ENCODE results near the gene ISLR. TPM values are rescaled to one million over a fixed set of nuclear protein-coding genes. Genes with fewer than 3 reads are reported as not detected.

The ISLR gene
- total RNA-seq, 2 donors from 2014 or later, result 36.5 to 70.7 TPM

DNA sequence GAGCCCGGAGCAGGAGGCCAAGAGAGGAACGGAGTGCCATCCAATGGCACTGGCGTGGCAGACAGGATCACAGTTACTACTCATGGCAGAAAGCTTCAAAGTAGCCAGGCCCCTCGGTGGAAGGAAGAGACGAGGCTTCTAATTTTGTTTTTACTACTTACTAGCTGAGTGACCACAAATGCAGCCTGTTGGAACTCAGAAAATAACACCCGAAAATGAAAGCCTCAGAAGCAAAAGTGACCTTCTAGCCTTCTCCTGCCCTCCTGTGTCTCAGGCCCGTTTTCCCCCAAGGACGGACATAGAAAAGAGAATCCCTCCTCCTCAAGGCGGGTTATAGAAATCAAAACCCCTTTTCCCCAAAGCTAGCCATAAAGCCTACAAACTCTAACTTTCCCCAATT, 39.0 kb downstream of the ISLR start:
- no peaks in the 10 kb centered on the region for H3K4me1 ChIP-seq (replicated peaks)
- WGBS, result 92% methylated on average over 9 of the region's 9 CpGs
- no peaks in the 10 kb centered on the region for H3K36me3 ChIP-seq
- TF ChIP-seq POLR2A (IDR thresholded peaks at IDR 0.05), result no peak
- no peak for TF ChIP-seq CTCF (IDR thresholded peaks at IDR 0.05)
- no peak for TF ChIP-seq POLR2AphosphoS5 (IDR thresholded peaks at IDR 0.05)
- no peaks in the 10 kb centered on the region for H3K9me3 ChIP-seq
- no peak overlapping the region for H3K4me3 ChIP-seq
- DNase-seq (ENCODE audit: low spot score), result no peak
- intact Hi-C loops (cut with DNase I), result no loop called here
- no peak overlapping the region for H3K27ac ChIP-seq
- peaks cover 3% of the 10 kb centered on the region for H3K27me3 ChIP-seq (replicated peaks; ENCODE audit: insufficient read depth)

- intact Hi-C loops (cut with DNase I), result no loop called here
- Histone ChIP-seq H3K36me3 (no peaks in the 10 kb centered on the region), H3K4me3 (no peak overlapping the region), H3K27me3 (replicated peaks; ENCODE audit: insufficient read depth) (peaks cover 3% of the 10 kb centered on the region), H3K4me1 (replicated peaks) (no peaks in the 10 kb centered on the region), H3K27ac (no peak overlapping the region), H3K9me3 (no peaks in the 10 kb centered on the region)
- no peak for TF ChIP-seq CTCF (IDR thresholded peaks at IDR 0.05)
- TF ChIP-seq POLR2AphosphoS5 (IDR thresholded peaks at IDR 0.05), result no peak
- TF ChIP-seq POLR2A (IDR thresholded peaks at IDR 0.05), result no peak
- DNase-seq (ENCODE audit: low spot score), result no peak
- WGBS, result 75% methylated on average over 7 of the region's 7 CpGs
Measured at GRCh38 chr15:74213858-74214284, 40.4 kb downstream of the ISLR start.

- WGBS, result 62% methylated on average over 6 of the region's 6 CpGs
- Histone ChIP-seq H3K36me3 (no peaks in the 10 kb centered on the region), H3K27me3 (replicated peaks; ENCODE audit: insufficient read depth) (peaks cover 3% of the 10 kb centered on the region), H3K4me1 (replicated peaks) (no peaks in the 10 kb centered on the region), H3K4me3 (no peak overlapping the region), H3K27ac (no peak overlapping the region), H3K9me3 (no peaks in the 10 kb centered on the region)
- no peak for DNase-seq (ENCODE audit: low spot score)
- TF ChIP-seq POLR2AphosphoS5 (IDR thresholded peaks at IDR 0.05) (no peak), POLR2A (IDR thresholded peaks at IDR 0.05) (no peak), CTCF (IDR thresholded peaks at IDR 0.05) (no peak)
- intact Hi-C loops (cut with DNase I), result no loop called here
Measured at GRCh38 chr15:74214324-74215021, 41.0 kb downstream of the ISLR start.

- WGBS, result 79% methylated on average over 8 of the region's 8 CpGs
- Histone ChIP-seq H3K9me3 (no peaks in the 10 kb centered on the region), H3K27ac (no peak overlapping the region), H3K4me3 (no peak overlapping the region), H3K27me3 (replicated peaks; ENCODE audit: insufficient read depth) (peaks cover 3% of the 10 kb centered on the region), H3K36me3 (no peaks in the 10 kb centered on the region), H3K4me1 (replicated peaks) (no peaks in the 10 kb centered on the region)
- intact Hi-C loops (cut with DNase I), result no loop called here
- DNase-seq (ENCODE audit: low spot score), result no peak
- TF ChIP-seq POLR2A (IDR thresholded peaks at IDR 0.05), result no peak
Measured at GRCh38 chr15:74215958-74216357, 42.4 kb downstream of the ISLR start.

DNA sequence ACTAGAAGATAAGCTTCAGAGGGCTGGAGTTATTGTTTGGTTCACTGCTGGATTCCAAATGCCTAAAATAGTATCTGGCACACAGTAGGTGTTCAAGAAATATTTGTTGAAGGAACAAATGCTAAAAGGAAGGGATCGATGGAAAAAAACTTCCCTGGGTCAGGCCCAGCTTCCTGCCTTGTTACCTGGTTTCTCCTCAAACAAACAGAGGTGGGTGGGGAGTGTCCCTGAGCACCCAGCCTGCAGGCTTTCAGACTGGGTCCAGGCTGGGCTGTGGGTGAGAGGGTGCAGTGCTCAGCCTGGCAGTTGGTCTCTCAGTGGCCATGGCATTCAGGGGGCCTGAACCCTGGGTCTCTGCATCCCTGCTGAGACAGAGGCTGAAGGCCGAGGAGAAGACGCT, 43.4 kb downstream of the ISLR start:
- no peaks in the 10 kb centered on the region for H3K36me3 ChIP-seq
- H3K4me3 ChIP-seq, result no peak overlapping the region
- 78% methylated on average over 3 of the region's 3 CpGs for WGBS
- intact Hi-C loops (cut with DNase I), result no loop called here
- H3K9me3 ChIP-seq, result no peaks in the 10 kb centered on the region
- no peak overlapping the region for H3K27ac ChIP-seq
- no peak for DNase-seq (ENCODE audit: low spot score)
- peaks cover 3% of the 10 kb centered on the region for H3K27me3 ChIP-seq (replicated peaks; ENCODE audit: insufficient read depth)
- no peaks in the 10 kb centered on the region for H3K4me1 ChIP-seq (replicated peaks)
- TF ChIP-seq POLR2A (IDR thresholded peaks at IDR 0.05), result no peak
- TF ChIP-seq POLR2AphosphoS5 (IDR thresholded peaks at IDR 0.05), result no peak
- no peak for TF ChIP-seq CTCF (IDR thresholded peaks at IDR 0.05)
